HG02938 (cell line): ENCODE results near the gene NCKAP5.
A peak's percentile ranks its signal among the peaks of the same experiment; 100 is the strongest.

Source experiments
- ATAC-seq: cut with Tn5 transposase; IDR thresholded peaks from one replicate; pipeline ENCODE4 v1.9.1; 2021; ENCODE audit warnings: mild to moderate bottlenecking, moderate library complexity; ENCODE audit not compliant: unreplicated experiment

Gene NCKAP5

DNA sequence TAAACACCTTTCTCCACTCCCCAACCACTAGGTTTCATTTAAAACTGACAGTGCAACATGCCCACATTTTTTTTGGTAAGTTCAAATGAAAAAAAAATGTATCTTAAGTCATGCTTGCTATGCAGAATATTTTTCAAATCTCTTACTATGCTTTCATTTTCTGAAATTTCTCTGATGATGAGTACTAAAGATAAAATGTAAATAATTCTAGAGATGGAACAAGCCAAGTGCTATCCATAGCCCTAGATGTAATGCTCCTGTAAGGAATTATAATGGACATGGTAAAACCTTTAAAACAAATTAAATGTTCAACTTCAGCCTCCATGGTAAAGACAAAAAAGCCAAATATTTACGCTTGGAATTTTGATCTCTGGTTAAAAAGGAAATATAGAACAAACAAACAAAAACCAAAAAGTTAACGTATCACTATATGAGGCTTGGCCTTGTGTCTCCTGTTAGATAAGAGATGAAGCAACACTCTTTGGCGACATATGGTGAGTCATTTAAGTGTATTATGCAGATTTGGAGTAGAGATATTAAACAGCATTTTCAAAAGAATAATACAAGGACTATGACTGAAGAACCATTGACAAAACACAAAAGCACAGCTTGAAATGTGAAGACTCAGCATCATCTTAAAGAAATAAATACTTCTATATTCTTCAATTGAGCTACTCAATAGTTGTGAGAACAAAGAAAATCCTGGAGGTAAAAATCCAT is 506.2 kb downstream of the NCKAP5 start:
- ATAC-seq, result no peak

DNA sequence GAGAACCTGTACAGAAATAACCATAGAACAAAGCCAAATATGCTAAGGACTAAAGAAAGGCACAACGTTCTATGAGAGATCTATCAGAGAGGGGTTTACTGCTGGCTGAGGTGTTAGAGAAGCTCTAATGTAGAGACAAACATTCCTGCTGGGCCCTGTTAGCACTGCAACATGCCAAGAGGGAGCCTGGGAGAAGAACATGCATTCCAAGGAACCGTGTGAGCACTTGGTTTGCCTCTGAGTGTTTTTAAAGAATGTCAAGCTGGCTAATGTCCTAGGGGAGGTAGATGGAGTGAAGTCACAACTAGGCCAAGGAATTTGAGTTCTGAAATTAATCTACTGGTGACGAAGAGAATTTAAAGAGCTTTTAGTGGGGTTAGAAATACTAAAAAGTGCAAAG is 514.0 kb downstream of the NCKAP5 start:
- no peak for ATAC-seq

DNA sequence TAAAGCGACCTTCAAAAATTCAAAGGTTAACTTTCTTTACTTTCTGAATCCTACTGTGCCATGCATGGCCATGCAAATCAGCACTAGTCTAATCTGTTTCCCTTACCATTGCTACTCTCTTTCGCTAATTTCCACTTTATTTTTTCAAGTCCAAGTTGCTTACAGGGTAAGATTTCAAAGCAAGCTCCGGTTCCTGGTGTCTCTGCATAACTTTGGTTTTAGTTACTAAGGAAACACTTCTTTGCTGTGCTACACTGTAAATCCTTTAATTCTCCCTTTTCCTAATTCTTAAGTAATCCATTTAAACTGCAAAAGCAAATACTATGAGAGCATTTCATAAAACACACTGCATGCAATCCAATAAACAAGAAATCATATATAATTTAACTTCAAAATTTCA is 514.7 kb downstream of the NCKAP5 start:
- ATAC-seq, result no peak

DNA sequence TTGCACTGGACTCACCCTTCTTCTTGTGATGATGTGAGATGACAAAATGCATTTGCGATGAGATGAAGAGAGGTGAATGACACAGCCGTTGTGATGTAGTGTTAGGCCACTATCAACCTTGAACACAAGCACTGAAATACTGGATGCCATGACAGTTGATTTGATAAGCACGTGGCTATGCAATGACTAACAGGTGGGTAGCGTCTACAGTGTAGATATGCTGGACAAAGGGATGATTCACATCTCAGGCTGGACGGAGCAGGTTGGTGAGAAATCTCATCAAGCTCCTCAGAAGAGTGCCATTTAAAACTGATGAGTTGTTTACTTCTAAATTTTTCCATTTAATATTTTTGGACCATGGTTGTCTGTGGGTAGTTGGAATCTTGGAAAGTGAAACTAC is 522.5 kb downstream of the NCKAP5 start:
- no peak for ATAC-seq

DNA sequence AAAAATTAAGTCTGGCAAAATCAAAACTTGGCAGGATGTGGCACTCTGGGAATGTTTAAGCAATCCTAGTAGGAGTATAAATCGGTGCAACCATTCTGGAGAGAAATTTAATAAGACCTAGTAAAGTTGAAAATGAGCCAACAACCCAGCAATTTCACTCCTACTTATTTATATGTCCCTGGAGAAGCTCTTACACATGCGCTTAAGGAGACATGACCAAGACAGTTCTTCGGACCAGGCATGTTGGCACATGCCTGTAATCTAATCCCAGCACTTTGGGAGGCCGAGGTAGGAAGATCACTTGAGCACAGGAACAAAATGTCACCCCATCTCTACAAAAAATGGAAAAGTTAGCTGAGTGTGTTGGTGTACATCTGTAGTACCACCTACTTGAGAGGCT is 523.7 kb downstream of the NCKAP5 start:
- ATAC-seq, result no peak

DNA sequence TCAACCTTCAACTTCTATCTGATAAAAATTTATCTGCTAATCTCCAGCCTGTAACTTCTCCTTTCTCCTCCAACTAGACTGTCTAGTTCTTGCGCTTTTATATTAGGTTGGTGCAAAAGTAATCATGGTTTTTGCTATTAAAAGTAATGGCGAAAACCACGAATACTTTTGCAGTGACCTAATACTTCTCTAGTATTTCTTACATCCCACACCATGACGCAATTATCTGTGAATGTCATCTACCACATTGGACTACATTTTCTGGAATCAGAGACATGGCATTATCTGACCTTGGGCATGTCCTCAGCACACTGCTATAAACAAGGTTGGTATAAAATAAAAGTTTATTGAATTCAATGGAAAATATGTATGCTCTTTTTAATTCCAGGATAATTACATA is 528.1 kb downstream of the NCKAP5 start:
- no peak for ATAC-seq

- ATAC-seq, result no peak
These were observed 528.7 kb downstream of the NCKAP5 start for GRCh38 chr2:133039531-133039930.

- ATAC-seq, result no peak
These were observed 541.6 kb downstream of the NCKAP5 start for GRCh38 chr2:133026536-133027177.

GRCh38 chr2:133025004-133025403 is 543.3 kb downstream of the NCKAP5 start:
- no peak for ATAC-seq

GRCh38 chr2:133012847-133013734 is 555.2 kb downstream of the NCKAP5 start:
- no peak for ATAC-seq

DNA sequence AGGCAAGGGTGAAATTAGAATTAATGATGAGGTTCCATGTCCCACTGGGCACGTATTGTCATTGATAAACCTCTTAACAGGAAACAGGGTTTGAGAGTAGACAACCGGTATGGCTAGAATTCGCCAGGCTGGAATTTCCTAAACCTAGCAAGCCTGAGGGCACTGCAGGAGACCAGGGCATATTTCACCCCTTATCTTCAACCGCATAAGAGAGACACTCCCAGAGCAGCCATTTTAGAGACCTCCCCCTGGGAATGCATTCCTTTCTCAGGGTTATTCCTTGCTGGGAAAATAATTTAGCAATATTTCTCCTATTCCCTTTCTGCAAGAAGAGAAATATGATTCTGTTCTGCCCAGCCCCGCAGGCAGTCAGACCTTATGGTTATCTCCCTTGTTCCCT is 563.6 kb downstream of the NCKAP5 start:
- no peak for ATAC-seq

DNA sequence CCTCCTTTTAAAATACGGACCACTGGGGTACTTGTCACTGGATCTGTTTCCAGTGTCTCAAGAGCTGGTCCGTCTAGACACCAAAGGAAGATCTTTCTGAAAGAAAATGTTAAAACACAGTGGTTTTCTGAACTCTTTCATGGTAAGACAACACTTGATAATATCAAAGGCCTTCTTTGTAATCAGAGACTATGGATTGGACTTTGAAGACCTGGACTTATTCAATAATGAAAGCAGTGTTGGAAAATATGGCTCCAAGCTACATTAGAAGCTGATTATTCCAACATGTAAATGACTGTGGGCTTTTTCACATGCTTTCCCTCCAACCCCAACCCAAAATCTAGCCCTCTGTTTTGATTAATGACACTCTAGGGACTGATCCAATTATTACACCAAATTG is 568.8 kb downstream of the NCKAP5 start:
- ATAC-seq, result no peak

DNA sequence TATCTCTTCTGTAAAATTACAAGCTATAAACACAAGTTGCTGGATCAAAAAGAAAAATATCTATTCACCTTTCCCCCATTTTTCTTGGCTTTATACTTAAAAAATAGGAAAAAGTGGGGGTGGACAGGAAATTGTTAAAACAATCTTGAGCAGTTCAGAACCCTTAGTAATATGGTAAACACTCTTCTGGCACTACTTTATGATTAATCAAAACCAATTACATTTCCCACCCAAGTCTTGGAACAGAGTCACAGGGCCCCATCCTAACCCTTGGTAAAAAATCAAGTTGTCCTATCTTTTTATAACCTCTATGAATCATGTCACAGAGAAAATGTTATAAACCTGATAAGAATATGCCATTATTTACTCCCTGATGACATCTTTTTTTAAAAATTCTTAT is 570.0 kb downstream of the NCKAP5 start:
- ATAC-seq, result no peak

DNA sequence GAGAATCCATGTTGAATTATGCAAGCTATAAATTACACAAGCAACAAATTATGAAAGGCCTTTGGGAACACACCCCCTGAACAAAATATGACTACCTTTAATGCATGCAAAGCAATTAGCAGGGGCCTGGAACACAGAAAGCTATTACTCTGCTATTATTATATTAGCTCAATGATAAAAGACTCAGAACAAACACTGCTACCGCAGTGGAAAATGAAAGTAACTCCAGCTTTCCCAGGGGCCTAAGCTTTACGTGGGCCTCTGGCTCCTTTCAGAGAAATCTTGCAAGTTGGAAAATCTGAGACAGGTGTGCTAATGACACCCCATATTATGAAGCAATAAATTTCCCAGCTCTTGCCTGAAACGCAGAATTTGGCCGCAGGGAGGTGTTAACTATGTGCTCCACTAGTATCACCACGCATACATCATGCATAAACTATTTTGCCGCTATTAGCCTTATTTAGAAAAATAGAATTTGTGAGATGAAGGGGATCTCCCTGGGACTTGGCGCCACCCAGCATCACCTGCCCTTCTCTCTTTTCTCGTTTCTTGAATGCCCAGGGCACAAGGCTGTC is 576.7 kb downstream of the NCKAP5 start:
- ATAC-seq, result no peak

- ATAC-seq, result no peak
These were observed 583.5 kb downstream of the NCKAP5 start for GRCh38 chr2:132984731-132985130.

DNA sequence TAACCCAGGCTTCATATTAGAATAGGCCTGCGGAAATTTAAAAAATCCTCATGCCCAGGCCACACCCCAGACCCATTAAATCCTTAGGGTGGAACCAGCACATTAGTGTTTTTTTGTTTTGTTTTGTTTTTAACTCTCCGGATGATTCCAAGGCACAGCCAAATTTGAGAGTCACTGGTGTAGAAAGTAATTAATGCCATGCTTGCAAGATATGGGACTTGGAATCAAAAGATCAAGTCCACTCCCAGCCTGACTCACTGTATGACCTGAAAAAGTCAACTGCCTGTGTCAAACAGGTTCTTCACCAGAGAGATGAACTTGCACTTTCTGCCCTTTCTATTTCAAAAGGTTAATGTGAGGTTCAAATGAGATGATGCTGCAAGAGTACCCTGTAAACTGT is 588.0 kb downstream of the NCKAP5 start:
- ATAC-seq, result no peak

GRCh38 chr2:132979339-132980093 is 588.7 kb downstream of the NCKAP5 start:
- ATAC-seq, result peak; percentile 81

GRCh38 chr2:132978840-132979239 is 589.4 kb downstream of the NCKAP5 start:
- ATAC-seq, result no peak

GRCh38 chr2:132977812-132978529 is 590.3 kb downstream of the NCKAP5 start:
- no peak for ATAC-seq
